B cell (primary cell): ENCODE results near the gene SUGCT. TPM values are rescaled to one million over a fixed set of nuclear protein-coding genes. Genes with fewer than 3 reads are reported as not detected.

ENCODE experiments used
- ATAC-seq: fragments of 200-7000 bp; cut with Tn5 transposase; one replicate; pipeline ENCODE4 v1.10.0; 2021; ENCODE audit warnings: low read depth, mild to moderate bottlenecking, moderate number of reproducible peaks, moderate library complexity
- CTCF ChIA-PET: fragments of 350-600 bp; sonication (Branson Sonifier 250); formaldehyde crosslinking; loops from one replicate; lab custom pipeline; 2021; ENCODE audit warnings: antibody characterized with exemption, inconsistent platforms; lab: Charles Lee
- POLR2A ChIA-PET: fragments of 350-600 bp; sonication (Branson Sonifier 250); formaldehyde crosslinking; loops from one replicate; lab custom pipeline; 2021; ENCODE audit warnings: antibody characterized with exemption; lab: Charles Lee
- DNase-seq: peaks from one replicate; pipeline ENCODE4 v3.0.0; 2013
- H2AFZ ChIP-seq: 2 replicates; pipeline ENCODE4 v1.6.1; 2012; ENCODE audit warnings: mild to moderate bottlenecking, low read depth, low read length; ENCODE audit not compliant: insufficient read depth, poor library complexity, severe bottlenecking
- H3K27ac ChIP-seq, 2 donors: 1 replicate in 1 of 2; 2 replicates in 1 of 2; pipeline ENCODE4 v1.5.1; 2012 to 2013; ENCODE audit warnings: low read length in 2 of 2, mild to moderate bottlenecking in 2 of 2, moderate library complexity in 1 of 2
- H3K27me3 ChIP-seq, 4 experiments: fragments of 200-600 bp in 1 of 4; sonication (generic) in 1 of 4; replicated peaks in 1 of 4; 1 replicate in 2 of 4; 2 replicates in 2 of 4; pipeline versions ENCODE4 v1.6.1 to v1.7.0; 2013 to 2016; ENCODE audit warnings: low read length in 3 of 4, mild to moderate bottlenecking in 2 of 4, mixed read lengths in 1 of 4, moderate library complexity in 1 of 4; ENCODE audit not compliant: insufficient read depth in 4 of 4, control insufficient read depth in 3 of 4; ENCODE audit errors: control extremely low read depth in 1 of 4
- H3K36me3 ChIP-seq, 2 experiments: replicated peaks in 1 of 2; 1 replicate in 1 of 2; 2 replicates in 1 of 2; pipeline versions ENCODE4 v1.6.1 to v1.7.1; 2013; ENCODE audit warnings: low read length in 1 of 2; ENCODE audit not compliant: insufficient read depth in 2 of 2, control insufficient read depth in 1 of 2; ENCODE audit errors: control extremely low read depth in 1 of 2, extremely low read depth in 1 of 2
- H3K4me1 ChIP-seq, 2 donors: fragments of 200-600 bp in 1 of 2; sonication (generic) in 1 of 2; 1 replicate in 1 of 2; 2 replicates in 1 of 2; pipeline versions ENCODE4 v1.5.1 to v1.6.1; 2013 to 2017; ENCODE audit warnings: low read length in 2 of 2; ENCODE audit not compliant: control insufficient read depth in 2 of 2, insufficient read depth in 2 of 2
- H3K4me2 ChIP-seq: replicated peaks from 2 replicates; pipeline ENCODE3; 2012; ENCODE audit warnings: mild to moderate bottlenecking, low read depth, low read length; ENCODE audit not compliant: poor library complexity, severe bottlenecking
- H3K4me3 ChIP-seq, 5 experiments: fragments of 200-600 bp in 1 of 5; sonication (generic) in 1 of 5; 1 replicate in 3 of 5; 2 replicates in 2 of 5; pipeline versions ENCODE4 v1.5.1 to v1.7.0; 2011 to 2016; ENCODE audit warnings: low read length in 4 of 5, mild to moderate bottlenecking in 4 of 5, low read depth in 2 of 5, control low read depth in 1 of 5, moderate library complexity in 1 of 5; ENCODE audit not compliant: insufficient read depth in 1 of 5; ENCODE audit errors: control extremely low read depth in 1 of 5, extremely low read depth in 1 of 5
- H3K79me2 ChIP-seq: fragments of 200-600 bp; sonication (generic); one replicate; pipeline ENCODE4 v1.6.0; 2016; ENCODE audit warnings: low read length; ENCODE audit not compliant: control insufficient read depth, insufficient read depth
- H3K9ac ChIP-seq: fragments of 200-600 bp; sonication (generic); 2 replicates; pipeline ENCODE4 v1.6.1; 2017; ENCODE audit warnings: mild to moderate bottlenecking, low read length, moderate library complexity
- H3K9me3 ChIP-seq, 3 donors: one replicate each; pipeline versions ENCODE4 v1.6.1 to v1.7.1; 2013; ENCODE audit warnings: low read length in 2 of 3; ENCODE audit not compliant: control insufficient read depth in 2 of 3, insufficient read depth in 1 of 3; ENCODE audit errors: control extremely low read depth in 1 of 3
- H4K20me1 ChIP-seq: 2 replicates; pipeline ENCODE4 v1.6.0; 2012; ENCODE audit warnings: mild to moderate bottlenecking, low read length; ENCODE audit not compliant: insufficient read depth, control insufficient read depth, poor library complexity, severe bottlenecking
- H3K27ac Mint-ChIP-seq: one replicate; pipeline ENCODE4 v1.8.0; 2021; ENCODE audit warnings: mixed read lengths
- H3K27me3 Mint-ChIP-seq: one replicate; pipeline ENCODE4 v1.8.0; 2021; ENCODE audit warnings: mixed read lengths
- H3K4me1 Mint-ChIP-seq: one replicate; pipeline ENCODE4 v1.8.0; 2021; ENCODE audit warnings: mixed read lengths
- H3K4me3 Mint-ChIP-seq: one replicate; pipeline ENCODE4 v1.8.0; 2021; ENCODE audit warnings: mixed read lengths
- H3K9me3 Mint-ChIP-seq: one replicate; pipeline ENCODE4 v1.8.0; 2022; ENCODE audit warnings: mixed read lengths; ENCODE audit not compliant: insufficient read depth
- CTCF ChIP-seq: fragments of 200-600 bp; IDR thresholded peaks from one replicate; pipeline ENCODE4 v1.8.0; 2022; ENCODE audit warnings: antibody characterized with exemption, mild to moderate bottlenecking
- EZH2 ChIP-seq: IDR thresholded peaks from 2 replicates; pipeline ENCODE4 v1.6.1; 2012; ENCODE audit warnings: borderline replicate concordance, low read depth, mild to moderate bottlenecking, moderate library complexity, low read length; ENCODE audit not compliant: insufficient read depth, poor library complexity, severe bottlenecking
- WGBS: methylation state at CpG from one replicate; pipeline ENCODE4 v1.1.5; 2013; ENCODE audit warnings: missing lambda C conversion rate; ENCODE audit not compliant: insufficient coverage; 5-methylcytosine and 5-hydroxymethylcytosine counted together
- intact Hi-C: fragments of 100-400 bp; cut with micrococcal nuclease; formaldehyde crosslinking; loops from one replicate; pipeline ENCODE4 v1.10.0; 2022
- polyA plus RNA-seq: library from polyadenylated mRNA; depleted of rRNA; stranded (reverse); fragments of >200 nt; gene quantifications from 2 replicates; pipeline ENCODE4 v1.2.3, GENCODE V29; 2012
- total RNA-seq, 2 donors: library from RNA; stranded (reverse); fragments of 120-200 nt in 1 of 2; gene quantifications; 1 replicate in 1 of 2; 2 replicates in 1 of 2; pipeline versions ENCODE4 v1.2.3 to v1.2.4, GENCODE V29; 2013 to 2022

The SUGCT gene
- total and polyA plus RNA-seq, 2 donors (not counting 1 experiment from before 2014, with no cell fraction given): 0.19 to 0.86 TPM

- no peaks in the 10 kb centered on the region for H3K9me3 ChIP-seq
- Mint-ChIP-seq H3K4me3 (no peak overlapping the region), H3K27me3 (no peaks in the 10 kb centered on the region), H3K4me1 (no peaks in the 10 kb centered on the region), H3K9me3 (no peaks in the 10 kb centered on the region), H3K27ac (no peak overlapping the region)
- H2AFZ ChIP-seq: no peak overlapping the region
- H3K4me3 ChIP-seq: no peak overlapping the region
- DNase-seq (no peak), ATAC-seq (no peak)
- H3K9ac ChIP-seq: no peak overlapping the region
- WGBS: no CpG with 5 or more reads among the region's 1 CpG
- H3K27ac ChIP-seq: no peak overlapping the region
- intact Hi-C loops: no loop called here
- H3K4me2 ChIP-seq: no peak overlapping the region
- CTCF ChIA-PET: no interaction called here
- POLR2A ChIA-PET: no interaction called here
- H3K4me1 ChIP-seq: no peaks in the 10 kb centered on the region
- no peaks in the 10 kb centered on the region for H3K79me2 ChIP-seq
- TF ChIP-seq CTCF (no peak), EZH2 (no peak)
- H4K20me1 ChIP-seq: no peaks in the 10 kb centered on the region
- no peaks in the 10 kb centered on the region for H3K36me3 ChIP-seq
- no peaks in the 10 kb centered on the region for H3K27me3 ChIP-seq
These were observed 392.3 kb downstream of the SUGCT start for GRCh38 chr7:40526951-40527715.

GRCh38 chr7:40527723-40528122 is 392.9 kb downstream of the SUGCT start:
- Mint-ChIP-seq H3K4me1 (no peaks in the 10 kb centered on the region), H3K9me3 (no peaks in the 10 kb centered on the region), H3K4me3 (no peak overlapping the region), H3K27me3 (no peaks in the 10 kb centered on the region), H3K27ac (no peak overlapping the region)
- no peaks in the 10 kb centered on the region for H4K20me1 ChIP-seq
- no peaks in the 10 kb centered on the region for H3K4me1 ChIP-seq
- H2AFZ ChIP-seq: no peak overlapping the region
- no peak overlapping the region for H3K27ac ChIP-seq
- DNase-seq: no peak
- TF ChIP-seq CTCF: no peak
- TF ChIP-seq EZH2: no peak
- H3K4me2 ChIP-seq: no peak overlapping the region
- no peak overlapping the region for H3K9ac ChIP-seq
- no peaks in the 10 kb centered on the region for H3K79me2 ChIP-seq
- no peaks in the 10 kb centered on the region for H3K9me3 ChIP-seq
- H3K27me3 ChIP-seq: no peaks in the 10 kb centered on the region
- no peak for ATAC-seq
- H3K36me3 ChIP-seq: no peaks in the 10 kb centered on the region
- CTCF ChIA-PET: no interaction called here
- intact Hi-C loops: no loop called here
- POLR2A ChIA-PET: no interaction called here
- no peak overlapping the region for H3K4me3 ChIP-seq
